GM18870 (cell line): ENCODE results near the gene RASSF8.
"Not testable (repeated sequence)": the region's sequence is repeated elsewhere in the genome, so short reads cannot be mapped to it uniquely, and the experiment has no call there.

Source experiments
- ATAC-seq: cut with Tn5 transposase; IDR thresholded peaks from one replicate; pipeline ENCODE4 v1.9.1; 2021; ENCODE audit warnings: moderate library complexity; ENCODE audit not compliant: unreplicated experiment

Gene RASSF8

GRCh38 chr12:26054383-26054782 lies 95.9 kb downstream of the RASSF8 start:
- no peak for ATAC-seq

- ATAC-seq: no peak
Observed at GRCh38 chr12:26055087-26055486, 96.6 kb downstream of the RASSF8 start.

- no peak for ATAC-seq
Observed at GRCh38 chr12:26056335-26056734, 97.9 kb downstream of the RASSF8 start.

GRCh38 chr12:26057271-26057670 lies 98.8 kb downstream of the RASSF8 start:
- ATAC-seq: not testable (repeated sequence)

GRCh38 chr12:26058308-26058707 lies 99.8 kb downstream of the RASSF8 start:
- ATAC-seq: no peak

GRCh38 chr12:26058818-26059217 lies 100.3 kb downstream of the RASSF8 start:
- no peak for ATAC-seq

- ATAC-seq: no peak
Observed at GRCh38 chr12:26062006-26062405, 103.5 kb downstream of the RASSF8 start.

- ATAC-seq: no peak
Observed at GRCh38 chr12:26062566-26062965, 104.1 kb downstream of the RASSF8 start.

GRCh38 chr12:26065451-26065850 lies 107.0 kb downstream of the RASSF8 start:
- no peak for ATAC-seq

- ATAC-seq: no peak
Observed at GRCh38 chr12:26068503-26068902, 110.0 kb downstream of the RASSF8 start.

GRCh38 chr12:26069796-26070195 lies 111.3 kb downstream of the RASSF8 start:
- ATAC-seq: no peak

GRCh38 chr12:26077915-26078702 lies 119.6 kb downstream of the RASSF8 start:
- no peak for ATAC-seq

- no peak for ATAC-seq
Observed at GRCh38 chr12:26080911-26081310, 122.4 kb downstream of the RASSF8 start.

- no peak for ATAC-seq
Observed at GRCh38 chr12:26086936-26087335, 128.5 kb downstream of the RASSF8 start.

GRCh38 chr12:26088998-26089397 lies 130.5 kb downstream of the RASSF8 start:
- ATAC-seq: peak; percentile 98

GRCh38 chr12:26090836-26091510 lies 132.5 kb downstream of the RASSF8 start:
- no peak for ATAC-seq

- ATAC-seq: no peak
Observed at GRCh38 chr12:26091822-26092221, 133.3 kb downstream of the RASSF8 start.

- no peak for ATAC-seq
Observed at GRCh38 chr12:26092346-26093105, 134.0 kb downstream of the RASSF8 start.

- ATAC-seq: no peak
Observed at GRCh38 chr12:26095186-26095585, 136.7 kb downstream of the RASSF8 start.

GRCh38 chr12:26096036-26096435 lies 137.6 kb downstream of the RASSF8 start:
- ATAC-seq: no peak

- peak; percentile 75 for ATAC-seq
Observed at GRCh38 chr12:26097046-26097878, 138.8 kb downstream of the RASSF8 start.
